Body of pancreas (tissue), 4 donors: ENCODE results near the gene UBQLN4.

ENCODE experiments used
- POLR2A ChIP-seq, 3 donors: fragments of 450-650 bp; IDR thresholded peaks; one replicate each; pipeline ENCODE4 v1.6.1; 2016; ENCODE audit warnings: antibody characterized with exemption in 3 of 3, mild to moderate bottlenecking in 2 of 3
- TF ChIP-seq, protein P1 (sequence below), 7 experiments: fragments of 450-650 bp in 4 of 7; fragments of 200-600 bp in 3 of 7; sonication (generic) in 3 of 7; IDR thresholded peaks; one replicate each; pipeline ENCODE4 v1.5.1; 2016 to 2019; ENCODE audit warnings: antibody characterized with exemption in 7 of 7

DNA sequence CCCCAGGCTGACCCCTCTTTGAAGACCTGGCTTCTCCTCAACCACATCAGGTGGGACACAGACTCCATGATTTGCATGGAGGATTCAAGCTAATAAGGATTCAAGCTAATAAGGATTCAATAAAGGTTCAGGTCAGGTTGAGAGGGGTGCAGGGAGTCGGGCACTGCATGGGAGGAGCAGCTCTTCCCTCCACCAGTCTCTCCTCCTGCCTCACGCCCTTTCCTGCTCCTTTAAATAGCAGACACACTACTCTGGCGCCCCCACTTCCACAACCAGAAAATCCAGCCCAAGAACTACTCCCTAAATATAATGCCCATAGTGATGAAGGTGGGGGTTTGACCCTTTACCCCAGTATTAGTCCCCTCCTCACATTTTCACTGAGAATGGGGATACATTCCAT is 21.6 kb upstream of the UBQLN4 start:
- TF ChIP-seq, protein P1, sequence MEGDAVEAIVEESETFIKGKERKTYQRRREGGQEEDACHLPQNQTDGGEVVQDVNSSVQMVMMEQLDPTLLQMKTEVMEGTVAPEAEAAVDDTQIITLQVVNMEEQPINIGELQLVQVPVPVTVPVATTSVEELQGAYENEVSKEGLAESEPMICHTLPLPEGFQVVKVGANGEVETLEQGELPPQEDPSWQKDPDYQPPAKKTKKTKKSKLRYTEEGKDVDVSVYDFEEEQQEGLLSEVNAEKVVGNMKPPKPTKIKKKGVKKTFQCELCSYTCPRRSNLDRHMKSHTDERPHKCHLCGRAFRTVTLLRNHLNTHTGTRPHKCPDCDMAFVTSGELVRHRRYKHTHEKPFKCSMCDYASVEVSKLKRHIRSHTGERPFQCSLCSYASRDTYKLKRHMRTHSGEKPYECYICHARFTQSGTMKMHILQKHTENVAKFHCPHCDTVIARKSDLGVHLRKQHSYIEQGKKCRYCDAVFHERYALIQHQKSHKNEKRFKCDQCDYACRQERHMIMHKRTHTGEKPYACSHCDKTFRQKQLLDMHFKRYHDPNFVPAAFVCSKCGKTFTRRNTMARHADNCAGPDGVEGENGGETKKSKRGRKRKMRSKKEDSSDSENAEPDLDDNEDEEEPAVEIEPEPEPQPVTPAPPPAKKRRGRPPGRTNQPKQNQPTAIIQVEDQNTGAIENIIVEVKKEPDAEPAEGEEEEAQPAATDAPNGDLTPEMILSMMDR (IDR thresholded peaks at IDR 0.05): no peak
- no peak for TF ChIP-seq POLR2A (IDR thresholded peaks at IDR 0.05)
